Activated T-cell treated with anti-CD3 and anti-CD28 coated beads, Interleukin-2, amount 50 U/mL, for 24 hours (primary cell): ENCODE data around the gene CLOCK.

ENCODE experiments used
- DNase-seq: peaks from one replicate; pipeline ENCODE4 v3.0.0-alpha.2; 2020
- H3K27ac Mint-ChIP-seq: 2 replicates; pipeline ENCODE4 v1.8.0; 2020; ENCODE audit warnings: mild to moderate bottlenecking, mixed read lengths
- H3K27me3 Mint-ChIP-seq: 2 replicates; pipeline ENCODE4 v1.8.0; 2020; ENCODE audit warnings: mixed read lengths
- H3K36me3 Mint-ChIP-seq: 2 replicates; pipeline ENCODE4 v1.8.0; 2020; ENCODE audit warnings: low read depth, mixed read lengths
- H3K4me1 Mint-ChIP-seq: 2 replicates; pipeline ENCODE4 v1.8.0; 2020; ENCODE audit warnings: low read depth, mixed read lengths
- H3K4me3 Mint-ChIP-seq: 2 replicates; pipeline ENCODE4 v1.8.0; 2020; ENCODE audit warnings: mild to moderate bottlenecking, moderate library complexity, mixed read lengths
- H3K9me3 Mint-ChIP-seq: 2 replicates; pipeline ENCODE4 v1.8.0; 2020; ENCODE audit warnings: mixed read lengths

Gene CLOCK

GRCh38 chr4:55398966-55399365, 147.7 kb downstream of the CLOCK start:
- Mint-ChIP-seq H3K27ac (no peak overlapping the region), H3K4me1 (peaks cover 51% of the 10 kb centered on the region), H3K36me3 (peaks cover 56% of the 10 kb centered on the region), H3K4me3 (peak overlapping the region; percentile 91), H3K27me3 (no peaks in the 10 kb centered on the region), H3K9me3 (no peaks in the 10 kb centered on the region)
- DNase-seq = no peak

DNA sequence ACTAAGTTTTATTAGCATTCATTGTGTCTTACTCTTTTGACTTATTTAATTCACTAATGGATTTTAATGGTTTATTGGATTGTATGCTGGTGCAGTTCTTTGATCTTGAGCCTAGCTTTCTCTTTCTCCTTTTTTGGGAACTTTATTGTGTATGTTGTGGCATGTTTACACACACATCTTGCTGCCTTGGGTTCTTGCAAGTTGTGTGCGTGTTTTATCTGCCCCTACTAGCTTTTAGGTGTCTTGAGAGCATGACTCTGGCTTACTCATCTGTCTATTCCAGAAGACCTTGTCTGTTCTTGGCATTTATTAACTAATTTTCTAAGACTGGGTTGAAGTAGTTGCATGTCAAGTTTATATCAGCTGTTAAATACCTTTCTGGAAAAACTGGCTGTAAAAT, 148.2 kb downstream of the CLOCK start:
- DNase-seq = no peak
- Mint-ChIP-seq H3K9me3 (no peaks in the 10 kb centered on the region), H3K4me3 (peak overlapping the region; percentile 91), H3K27ac (peak overlapping the region; percentile 88), H3K4me1 (peaks cover 46% of the 10 kb centered on the region), H3K36me3 (peaks cover 51% of the 10 kb centered on the region), H3K27me3 (no peaks in the 10 kb centered on the region)

DNA sequence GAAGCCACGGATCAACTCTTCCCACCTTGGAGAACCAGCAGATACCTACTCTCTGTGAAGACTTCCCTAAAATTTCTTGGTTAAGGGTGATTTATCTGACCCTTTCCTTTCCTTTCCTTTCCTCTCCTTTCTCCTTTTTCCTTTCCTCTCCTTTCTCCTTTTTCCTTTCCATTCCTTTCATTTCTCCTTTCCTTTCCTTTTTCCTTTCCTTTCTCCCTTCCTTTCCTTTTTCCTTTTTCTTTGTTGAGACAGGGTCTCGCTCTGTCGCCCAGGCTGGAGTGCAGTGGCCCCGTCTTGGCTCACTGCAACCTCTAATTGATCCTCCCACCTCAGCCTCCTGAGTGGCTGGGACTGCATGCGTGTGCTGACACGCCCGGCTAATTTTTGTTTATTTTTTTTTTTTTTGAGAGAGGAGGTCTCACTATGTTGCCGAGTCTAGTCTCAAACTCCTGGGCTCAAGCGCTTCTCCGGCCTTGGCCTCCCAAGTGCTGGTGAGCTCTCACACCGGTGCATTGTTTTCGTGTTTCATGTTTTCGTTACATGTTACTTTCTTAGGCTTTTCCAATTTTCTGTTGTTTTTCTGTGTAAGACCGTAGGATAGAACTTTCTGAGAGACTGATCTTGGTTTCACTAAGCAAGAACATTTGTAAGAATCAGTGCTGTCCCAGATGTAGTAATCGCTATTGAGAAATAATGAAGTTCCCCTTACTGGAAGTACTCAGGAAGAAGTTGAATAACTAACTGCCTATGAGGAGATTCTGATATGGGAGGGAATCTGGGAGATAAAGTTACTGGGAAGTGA, 149.0 kb downstream of the CLOCK start:
- DNase-seq = no peak
- H3K36me3 Mint-ChIP-seq = peaks cover 46% of the 10 kb centered on the region
- H3K4me3 Mint-ChIP-seq = peak overlapping the region; percentile 91
- H3K27me3 Mint-ChIP-seq = no peaks in the 10 kb centered on the region
- peaks cover 42% of the 10 kb centered on the region for H3K4me1 Mint-ChIP-seq
- H3K27ac Mint-ChIP-seq = peak overlapping the region; percentile 88
- H3K9me3 Mint-ChIP-seq = no peaks in the 10 kb centered on the region

- H3K27me3 Mint-ChIP-seq = no peaks in the 10 kb centered on the region
- peak overlapping the region; percentile 88 for H3K27ac Mint-ChIP-seq
- peak overlapping the region; percentile 91 for H3K4me3 Mint-ChIP-seq
- peaks cover 42% of the 10 kb centered on the region for H3K4me1 Mint-ChIP-seq
- H3K36me3 Mint-ChIP-seq = peaks cover 46% of the 10 kb centered on the region
- no peaks in the 10 kb centered on the region for H3K9me3 Mint-ChIP-seq
- DNase-seq = no peak
Measured at GRCh38 chr4:55397126-55397436, 149.6 kb downstream of the CLOCK start.

DNA sequence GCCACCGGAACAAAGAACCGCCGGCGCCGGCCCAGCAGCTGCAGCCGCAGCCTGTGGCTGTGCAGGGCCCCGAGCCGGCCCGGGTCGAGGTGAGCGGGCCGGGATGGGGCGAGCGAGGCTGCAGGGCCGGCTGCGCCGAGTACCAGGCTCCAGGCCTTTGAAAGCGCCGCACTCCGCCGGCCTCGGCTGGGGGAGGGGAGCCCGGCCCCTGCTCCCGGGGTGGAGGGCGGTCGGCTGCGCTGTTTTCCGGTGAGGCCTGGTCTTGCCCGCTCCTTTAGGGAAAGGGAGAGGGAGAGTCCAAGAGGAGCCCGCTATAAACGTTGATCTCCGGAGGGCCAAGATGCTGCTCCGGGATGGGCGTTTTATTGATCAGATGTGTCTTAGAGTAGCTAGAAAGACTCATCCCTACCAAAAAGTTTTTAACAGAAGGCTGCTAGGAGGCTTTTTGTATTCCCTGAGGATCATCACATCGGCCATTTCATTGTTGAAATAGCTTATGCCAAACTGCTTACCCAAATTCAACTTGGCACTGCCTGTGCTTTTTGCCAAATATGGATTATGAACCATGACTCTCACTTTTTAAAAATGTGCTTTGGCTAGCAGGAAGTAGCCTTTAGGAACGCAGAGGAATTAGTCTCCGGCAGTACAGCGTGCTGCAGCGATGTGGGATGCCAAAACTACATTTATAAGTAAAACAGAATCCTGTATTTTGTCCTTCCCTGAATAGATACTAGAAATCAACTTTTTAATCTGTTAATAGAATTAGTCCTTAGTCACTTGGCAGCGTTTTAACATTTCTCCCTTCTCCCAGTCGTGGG, 150.2 kb downstream of the CLOCK start:
- no peaks in the 10 kb centered on the region for H3K27me3 Mint-ChIP-seq
- no peaks in the 10 kb centered on the region for H3K9me3 Mint-ChIP-seq
- H3K36me3 Mint-ChIP-seq = peaks cover 46% of the 10 kb centered on the region
- H3K4me1 Mint-ChIP-seq = peaks cover 42% of the 10 kb centered on the region
- H3K4me3 Mint-ChIP-seq = peak overlapping the region; percentile 91
- peak overlapping the region; percentile 88 for H3K27ac Mint-ChIP-seq
- DNase-seq = peak; percentile 62

DNA sequence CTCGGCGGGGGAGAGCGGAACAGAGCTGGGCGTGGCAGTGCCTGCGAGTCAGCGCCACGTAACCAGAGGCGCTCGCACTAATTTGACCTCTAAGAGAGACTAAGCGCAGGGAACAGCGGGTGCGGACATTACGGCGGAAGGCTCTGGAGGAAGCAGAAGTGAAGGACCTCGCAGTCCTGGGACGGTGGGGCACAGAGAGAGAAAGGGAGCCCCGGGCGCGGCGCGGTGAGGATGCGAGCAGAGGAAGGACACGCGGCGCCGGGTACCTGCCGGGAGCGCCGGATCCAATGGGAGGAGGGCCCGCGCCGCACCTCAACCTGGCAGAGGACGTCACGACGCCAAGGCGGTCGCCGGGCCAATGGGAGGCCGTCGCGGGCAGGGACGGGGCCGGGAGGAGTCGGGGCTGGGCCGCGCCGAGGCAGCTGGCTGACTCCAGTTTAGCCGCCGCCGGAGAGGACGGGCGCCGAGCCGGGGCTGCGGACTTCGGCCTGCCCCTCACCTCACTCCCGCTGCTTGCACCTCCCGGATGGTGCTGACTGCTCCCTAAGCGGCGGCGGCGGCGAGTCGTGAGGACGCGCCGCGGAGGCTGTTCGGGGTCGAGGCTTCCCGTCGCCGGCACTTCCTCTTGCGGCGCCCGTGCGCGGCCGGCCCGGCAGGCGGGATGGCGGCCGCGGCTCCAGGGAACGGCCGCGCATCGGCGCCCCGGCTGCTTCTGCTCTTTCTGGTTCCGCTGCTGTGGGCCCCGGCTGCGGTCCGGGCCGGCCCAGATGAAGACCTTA, 151.0 kb downstream of the CLOCK start, which contains the start of gene TMEM165:
Gene TMEM165, plus strand, starts transcription at position 429 of the 779 bp plus-strand sequence. Its CDS starts 233 bp downstream, at position 662.
- Mint-ChIP-seq H3K27ac (peak within 1 kb of the TSS; percentile 98), H3K4me1 (peaks cover 35% of the 10 kb centered on the region), H3K36me3 (peaks cover 38% of the 10 kb centered on the region)

GRCh38 chr4:55395218-55395528, 151.5 kb downstream of the CLOCK start:
- Mint-ChIP-seq H3K9me3 (no peaks in the 10 kb centered on the region), H3K4me1 (peaks cover 34% of the 10 kb centered on the region), H3K36me3 (peaks cover 35% of the 10 kb centered on the region), H3K27me3 (no peaks in the 10 kb centered on the region), H3K4me3 (peak overlapping the region; percentile 91), H3K27ac (peak overlapping the region; percentile 98)
- DNase-seq = no peak

More for the DNA sequence above, 151.0 kb downstream of the CLOCK start, which contains the start of gene TMEM165:
- Mint-ChIP-seq H3K9me3 (no peaks in the 10 kb centered on the region), H3K4me3 (peak within 1 kb of the TSS; percentile 91), H3K27me3 (no peaks in the 10 kb centered on the region)
- peak; percentile 93 for DNase-seq

DNA sequence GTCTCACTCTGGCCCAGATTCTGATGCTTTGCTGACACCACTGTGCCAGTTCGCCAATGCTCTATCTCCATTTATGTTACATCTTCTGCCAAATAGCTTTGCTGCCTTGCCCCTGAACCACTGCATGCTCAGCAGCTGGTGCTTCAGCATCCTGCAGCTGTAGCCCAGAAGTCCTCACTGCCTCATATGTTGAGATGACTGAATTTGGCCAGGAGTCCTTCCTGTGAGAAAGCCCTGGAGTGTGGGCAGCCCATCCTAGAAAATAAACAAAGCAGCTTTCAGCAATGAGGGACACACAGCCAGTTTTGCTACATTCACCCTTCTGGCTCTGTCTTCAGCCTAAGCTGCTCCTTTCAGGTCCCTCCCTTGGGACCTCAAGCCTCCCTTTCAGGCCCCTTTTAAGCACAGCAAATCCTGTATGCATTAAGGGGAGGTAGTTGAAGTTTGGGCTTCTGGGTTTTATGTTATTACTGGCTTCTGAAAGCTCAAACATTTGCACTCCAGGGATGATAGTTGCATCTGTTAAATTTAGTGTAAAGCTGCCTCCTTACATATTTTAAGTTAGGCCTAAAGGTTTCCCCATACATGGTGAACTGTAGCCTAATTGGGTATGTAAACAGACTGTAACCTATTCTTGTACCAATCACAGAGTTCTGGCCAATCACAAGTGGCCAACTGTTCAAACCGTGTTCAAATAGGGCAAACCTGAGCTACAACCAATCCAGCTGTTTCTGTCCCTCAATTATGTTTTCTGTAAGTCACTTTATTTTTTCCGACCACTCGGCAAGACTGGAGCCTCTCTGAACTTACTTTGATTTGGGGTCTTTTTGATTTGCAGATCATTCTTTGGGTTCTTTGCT, 153.0 kb downstream of the CLOCK start:
- Mint-ChIP-seq H3K36me3 (peaks cover 27% of the 10 kb centered on the region), H3K4me1 (peaks cover 26% of the 10 kb centered on the region), H3K9me3 (no peaks in the 10 kb centered on the region), H3K4me3 (no peak overlapping the region), H3K27ac (no peak overlapping the region), H3K27me3 (no peaks in the 10 kb centered on the region)
- DNase-seq = no peak

DNA sequence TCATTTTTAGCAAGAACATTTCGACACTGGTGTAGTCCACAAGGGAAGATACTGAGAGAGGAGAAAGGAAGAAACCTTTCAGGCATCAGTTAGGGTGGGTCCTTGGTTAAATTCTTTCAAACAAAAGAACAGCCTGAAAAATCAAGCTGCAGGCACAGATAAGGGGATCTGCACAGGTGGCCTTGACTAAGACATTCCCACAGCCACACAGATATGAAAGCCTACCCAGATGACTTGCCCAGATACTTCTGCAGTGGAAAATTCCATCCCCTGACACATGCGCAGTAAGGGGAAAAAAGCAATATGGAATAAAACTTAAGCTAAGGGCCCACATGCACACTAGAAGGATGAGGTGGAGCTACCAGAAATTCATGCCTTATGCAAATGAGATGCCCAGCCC, 159.9 kb downstream of the CLOCK start:
- H3K27ac Mint-ChIP-seq = no peak overlapping the region

GRCh38 chr4:55386073-55386472, 160.6 kb downstream of the CLOCK start:
- Mint-ChIP-seq H3K4me3 (no peak overlapping the region), H3K36me3 (no peaks in the 10 kb centered on the region), H3K4me1 (peaks cover 22% of the 10 kb centered on the region), H3K9me3 (no peaks in the 10 kb centered on the region), H3K27ac (no peak overlapping the region), H3K27me3 (no peaks in the 10 kb centered on the region)
- DNase-seq = no peak

More for the DNA sequence above, 159.9 kb downstream of the CLOCK start:
- H3K27me3 Mint-ChIP-seq = no peaks in the 10 kb centered on the region
- no peaks in the 10 kb centered on the region for H3K9me3 Mint-ChIP-seq
- no peak for DNase-seq
- H3K4me1 Mint-ChIP-seq = peaks cover 22% of the 10 kb centered on the region
- no peak overlapping the region for H3K4me3 Mint-ChIP-seq
- no peaks in the 10 kb centered on the region for H3K36me3 Mint-ChIP-seq

GRCh38 chr4:55385201-55385649, 161.5 kb downstream of the CLOCK start:
- DNase-seq = no peak
- H3K27me3 Mint-ChIP-seq = no peaks in the 10 kb centered on the region
- H3K27ac Mint-ChIP-seq = peak overlapping the region; percentile 1
- H3K9me3 Mint-ChIP-seq = no peaks in the 10 kb centered on the region
- no peak overlapping the region for H3K4me3 Mint-ChIP-seq
- H3K4me1 Mint-ChIP-seq = peaks cover 22% of the 10 kb centered on the region
- no peaks in the 10 kb centered on the region for H3K36me3 Mint-ChIP-seq

DNA sequence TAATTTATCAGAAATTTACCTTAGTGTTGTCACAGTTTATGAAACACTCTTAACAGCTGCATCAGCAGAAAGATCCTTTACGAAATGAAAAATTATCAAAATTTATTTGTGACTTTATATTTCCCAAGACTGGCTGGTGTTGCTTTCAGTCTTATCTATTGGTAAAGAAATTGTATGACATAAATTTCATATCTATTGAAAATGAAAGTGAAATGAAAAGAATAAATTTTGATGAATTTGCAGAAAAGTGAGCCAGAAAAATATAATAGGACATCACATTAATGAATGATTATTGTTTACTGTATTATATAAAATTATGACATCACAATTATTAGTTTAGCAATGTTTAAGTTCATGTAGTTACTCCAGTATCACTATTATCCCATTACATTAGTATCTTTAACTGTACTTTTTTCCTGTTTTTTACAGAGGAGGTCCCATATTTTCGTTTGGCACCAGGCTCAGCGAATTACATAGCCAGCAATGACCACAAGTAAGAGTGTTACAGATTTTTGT, 164.2 kb downstream of the CLOCK start:
- Mint-ChIP-seq H3K4me1 (peaks cover 22% of the 10 kb centered on the region), H3K27me3 (no peaks in the 10 kb centered on the region), H3K27ac (no peak overlapping the region), H3K4me3 (no peak overlapping the region), H3K36me3 (no peaks in the 10 kb centered on the region), H3K9me3 (no peaks in the 10 kb centered on the region)
- no peak for DNase-seq

DNA sequence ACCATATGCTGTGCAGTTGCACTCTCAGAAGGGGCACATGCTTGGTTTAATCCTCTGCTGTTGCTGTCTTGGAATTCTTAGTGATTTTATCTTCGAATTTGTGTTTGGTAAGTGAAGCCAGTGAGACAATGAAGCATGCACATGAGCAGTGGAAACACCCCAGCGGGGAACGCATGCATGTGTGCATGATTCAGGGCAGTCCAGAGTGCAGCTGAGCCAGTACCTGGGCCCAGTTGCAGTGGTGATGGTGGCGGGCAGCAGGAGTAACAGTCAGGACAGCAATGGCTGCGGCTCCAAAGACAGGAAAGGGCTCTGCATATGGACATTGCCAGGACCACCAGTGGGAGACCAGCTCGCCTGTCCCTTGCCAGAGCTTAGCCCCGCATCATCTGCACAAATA, 165.2 kb downstream of the CLOCK start:
- no peaks in the 10 kb centered on the region for H3K27me3 Mint-ChIP-seq

More for the DNA sequence above, 165.2 kb downstream of the CLOCK start:
- Mint-ChIP-seq H3K27ac (no peak overlapping the region), H3K4me3 (no peak overlapping the region), H3K9me3 (no peaks in the 10 kb centered on the region), H3K4me1 (peaks cover 13% of the 10 kb centered on the region), H3K36me3 (no peaks in the 10 kb centered on the region)
- no peak for DNase-seq
